Fibroblast of upper back skin (primary cell): Measurements from ENCODE around the gene ATXN1L.
A peak's percentile ranks its signal among the peaks of the same experiment; 100 is the strongest.
"Not testable (repeated sequence)": the region's sequence is repeated elsewhere in the genome, so short reads cannot be mapped to it uniquely, and the experiment has no call there.

Source experiments
- DNase-seq: peaks from one replicate; pipeline ENCODE4 v3.0.0-alpha.2; 2013

ATXN1L gene

DNA sequence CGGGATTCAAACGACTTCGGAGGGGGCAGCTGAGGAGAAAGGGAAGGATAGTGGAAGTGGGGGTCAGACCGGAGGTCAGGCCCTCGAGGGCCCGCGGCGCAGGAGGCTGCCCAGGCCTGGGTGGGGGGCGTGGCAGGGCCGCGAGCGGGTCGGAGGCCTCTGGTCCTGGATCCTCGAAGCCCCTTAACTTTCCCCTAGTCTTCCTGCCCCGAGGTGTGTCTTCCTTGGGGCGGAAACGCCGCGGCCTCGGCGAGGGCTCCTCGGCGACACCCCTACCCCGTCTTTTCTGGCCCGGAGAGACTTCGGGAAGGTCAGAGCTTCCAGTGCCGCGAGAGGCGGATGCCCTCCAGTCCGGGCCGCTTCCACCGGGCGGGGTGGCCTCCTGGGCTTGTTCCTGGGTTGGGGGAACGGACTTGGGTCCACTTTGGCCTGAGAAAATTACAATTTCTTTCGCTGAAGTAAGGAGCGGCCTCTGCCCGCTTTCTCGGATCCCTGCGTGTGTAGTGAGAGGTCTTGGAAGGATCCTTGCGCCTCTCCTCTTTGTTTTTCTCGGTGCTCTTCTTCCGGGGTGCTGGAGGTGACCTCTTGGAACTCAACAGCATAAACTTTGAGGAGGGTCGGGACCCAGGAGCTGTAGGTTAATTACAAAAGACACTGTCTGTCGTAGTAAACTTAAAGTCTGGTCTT, 50.0 kb downstream of the ATXN1L start:
- DNase-seq = peak; percentile 26

DNA sequence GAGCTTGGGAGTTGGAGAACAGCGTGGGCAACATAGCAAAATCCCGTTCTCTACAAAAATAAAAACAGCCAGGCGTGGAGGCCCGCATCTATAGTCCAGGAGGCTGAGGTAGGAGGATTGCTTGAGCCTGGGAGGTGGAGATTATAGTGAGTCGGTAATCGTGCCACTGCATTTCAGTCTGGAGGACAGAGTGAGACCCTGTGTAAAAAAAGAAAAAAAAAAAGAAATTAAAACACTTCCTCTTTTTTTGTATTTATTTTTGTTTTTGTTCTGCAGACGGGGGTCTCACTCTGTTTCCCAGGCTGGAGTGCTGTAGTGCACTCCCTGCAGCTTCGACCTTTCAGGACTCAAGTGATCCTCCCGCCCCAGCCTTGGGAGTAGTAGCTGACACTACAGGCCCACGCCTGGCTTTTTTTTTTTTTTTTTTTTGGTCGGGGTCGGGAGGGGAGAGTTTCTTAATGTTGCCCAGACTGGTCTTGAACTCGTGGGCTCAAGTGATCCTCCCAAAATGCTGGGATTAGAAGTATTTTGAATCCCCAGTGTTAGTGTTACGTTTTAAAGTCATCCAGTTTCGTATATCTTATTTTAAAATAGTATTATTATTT, 51.1 kb downstream of the ATXN1L start:
- no peak for DNase-seq

DNA sequence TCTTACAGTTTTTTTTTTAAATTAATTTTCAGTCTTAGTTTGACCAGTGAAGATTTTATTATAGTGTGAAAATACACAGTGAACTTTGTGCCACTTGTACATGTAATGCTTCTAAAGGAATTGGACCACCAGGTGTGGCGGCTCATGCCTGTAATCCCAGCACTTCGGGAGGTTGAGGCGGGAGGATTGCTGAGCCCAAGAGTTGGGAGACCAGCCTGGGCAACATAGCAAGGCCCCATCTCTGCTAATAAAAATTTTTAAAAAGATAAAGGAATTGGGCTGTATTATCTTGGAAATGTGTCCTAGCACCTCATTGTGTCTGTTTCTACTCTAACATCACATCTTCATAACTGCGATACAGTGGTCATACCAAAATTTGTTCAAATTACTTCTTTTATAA, 53.4 kb downstream of the ATXN1L start:
- DNase-seq = no peak

DNA sequence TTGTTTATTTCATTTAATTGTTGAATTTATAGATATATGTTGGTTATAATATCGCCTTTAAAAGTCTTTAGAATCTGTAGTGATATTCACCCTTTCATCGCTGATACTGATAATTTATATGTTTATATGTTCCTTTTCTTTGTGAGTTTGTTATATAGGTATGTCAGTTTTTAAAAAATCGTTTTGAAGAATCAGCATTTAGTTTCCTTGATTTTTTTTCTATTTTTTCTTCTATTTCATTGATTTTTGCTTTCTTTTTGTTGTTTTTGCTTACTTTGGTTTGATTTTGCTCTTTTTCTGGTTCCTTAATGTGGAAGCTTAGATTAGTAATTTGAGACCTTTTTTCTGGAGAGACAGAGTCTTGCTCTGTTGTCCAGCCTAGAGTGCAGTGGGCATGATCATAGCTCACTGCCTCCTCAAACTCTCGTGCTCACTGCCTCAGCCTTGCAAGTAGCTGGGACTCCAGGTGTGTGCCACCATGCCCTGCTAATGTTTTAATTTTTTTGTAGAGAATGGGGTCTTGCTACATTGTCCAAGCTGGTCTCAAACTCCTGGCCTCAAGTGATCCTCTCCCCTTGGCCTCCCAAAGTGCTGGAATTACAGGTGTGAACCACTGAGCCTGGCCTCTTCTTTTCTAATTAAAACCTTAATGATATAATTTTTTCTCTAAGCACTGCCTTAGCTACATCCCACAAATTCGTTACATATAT, 57.0 kb downstream of the ATXN1L start:
- DNase-seq = no peak

DNA sequence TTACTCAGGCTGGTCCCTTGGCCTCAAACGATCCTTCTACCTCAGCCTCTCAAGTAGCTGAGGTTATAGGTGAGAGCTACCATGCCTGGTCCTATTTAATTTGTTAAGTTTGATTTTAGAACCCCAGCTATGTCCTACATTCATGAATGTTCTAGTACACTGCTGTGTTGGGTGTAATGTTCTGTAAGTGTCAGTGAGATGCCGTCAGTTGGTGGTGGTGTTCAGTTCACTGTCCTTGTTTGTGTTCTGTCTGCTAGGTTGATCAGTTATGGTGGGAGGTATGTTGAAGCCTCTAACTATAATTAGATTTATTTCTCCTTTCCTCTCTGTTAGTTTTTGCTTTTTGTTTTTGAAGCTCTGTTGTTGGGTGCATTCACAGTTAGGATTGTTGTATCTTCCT, 57.8 kb downstream of the ATXN1L start:
- DNase-seq = no peak

DNA sequence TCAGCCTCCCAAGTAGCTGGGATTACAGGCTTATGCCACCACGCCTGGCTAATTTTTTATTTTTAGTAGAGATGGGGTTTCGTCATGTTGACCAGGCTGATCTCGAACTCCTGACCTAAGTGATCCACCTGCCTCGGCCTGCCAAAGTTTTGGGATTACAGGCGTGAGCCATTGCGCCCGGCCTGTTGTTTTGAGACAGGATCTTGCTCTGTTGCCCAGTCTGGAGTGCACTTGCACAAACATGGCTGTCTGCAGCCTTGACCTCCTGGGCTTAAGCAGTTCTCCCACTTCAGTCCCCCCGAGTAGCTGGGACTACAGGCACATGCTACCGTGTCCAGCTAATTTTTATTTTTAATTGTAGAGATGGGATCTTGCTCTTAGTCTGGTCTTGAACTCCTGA, 58.5 kb downstream of the ATXN1L start:
- DNase-seq = no peak

DNA sequence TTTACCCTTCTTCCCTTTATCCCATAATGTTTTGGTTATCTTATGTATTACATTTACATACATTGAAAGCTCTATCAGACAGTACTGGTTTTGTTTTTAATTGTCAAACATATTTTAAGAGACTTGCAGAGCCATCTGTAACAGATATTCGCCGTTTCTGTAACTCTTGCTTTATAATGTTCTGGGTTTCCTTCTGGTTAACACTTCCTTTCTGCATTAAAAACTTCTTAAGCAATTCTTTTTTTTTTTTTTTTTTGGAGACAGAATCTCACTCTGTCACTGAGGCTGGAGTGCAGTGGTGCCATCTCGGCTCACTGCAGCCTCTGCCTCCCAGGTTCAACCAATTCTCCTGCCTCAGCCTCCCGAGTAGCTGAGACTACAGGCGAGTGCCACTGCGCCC, 60.0 kb downstream of the ATXN1L start:
- DNase-seq = not testable (repeated sequence)
